H1 (cell line): ENCODE results near the gene DCP2. TPM values are rescaled to one million over a fixed set of nuclear protein-coding genes. Genes with fewer than 3 reads are reported as not detected.
A peak's percentile ranks its signal among the peaks of the same experiment; 100 is the strongest.

Experiments used
- CTCF ChIA-PET: fragments of 300-600 bp; sonication (Branson Sonifier 250); formaldehyde crosslinking; loops from one replicate; lab custom pipeline; 2021; ENCODE audit not compliant: partially characterized antibody; lab: Charles Lee
- POLR2A ChIA-PET: fragments of 300-600 bp; sonication (Branson Sonifier 250); formaldehyde crosslinking; loops from one replicate; lab custom pipeline; 2021; ENCODE audit warnings: inconsistent platforms; ENCODE audit not compliant: partially characterized antibody; lab: Charles Lee
- DNase-seq, 2 experiments: peaks; one replicate each; pipeline versions ENCODE4 v3.0.0 to v3.0.0-alpha.2; 2010 to 2022; ENCODE audit warnings: low spot score in 2 of 2, low read depth in 1 of 2, mixed read lengths in 1 of 2
- FAIRE-seq: peaks from 2 replicates; lab custom pipeline; 2011; peaks lifted over from hg19 to GRCh38; lab: Jason Lieb, UNC
- H2AFZ ChIP-seq: 2 replicates; pipeline ENCODE4 v1.8.1; 2012; ENCODE audit warnings: low read length, inconsistent platforms
- H2AK5ac ChIP-seq: 2 replicates; pipeline ENCODE4 v1.6.1; 2013; ENCODE audit warnings: low read depth, low read length
- H2BK120ac ChIP-seq: replicated peaks from 2 replicates; pipeline ENCODE3; 2013; ENCODE audit warnings: low read depth, low read length, inconsistent platforms
- H2BK12ac ChIP-seq: 2 replicates; pipeline ENCODE4 v1.6.1; 2013; ENCODE audit warnings: low read depth, low read length
- H2BK15ac ChIP-seq: 2 replicates; pipeline ENCODE4 v1.6.1; 2013; ENCODE audit warnings: low read length
- H2BK20ac ChIP-seq: 2 replicates; pipeline ENCODE4 v1.6.1; 2013; ENCODE audit warnings: low read length
- H2BK5ac ChIP-seq: 2 replicates; pipeline ENCODE4 v1.6.1; 2013; ENCODE audit warnings: low read depth, low read length
- H3K14ac ChIP-seq: 2 replicates; pipeline ENCODE4 v1.6.1; 2013; ENCODE audit warnings: inconsistent platforms; ENCODE audit not compliant: insufficient read length
- H3K18ac ChIP-seq: 2 replicates; pipeline ENCODE4 v1.6.1; 2013; ENCODE audit warnings: low read length; ENCODE audit errors: extremely low read depth
- H3K23ac ChIP-seq: 2 replicates; pipeline ENCODE4 v1.6.1; 2013; ENCODE audit warnings: inconsistent platforms; ENCODE audit not compliant: insufficient read length
- H3K23me2 ChIP-seq: 2 replicates; pipeline ENCODE4 v1.6.1; 2013; ENCODE audit warnings: low read depth, low read length
- H3K27ac ChIP-seq: 2 replicates; pipeline ENCODE4 v1.6.1; 2011; ENCODE audit warnings: low read depth, low read length, inconsistent platforms
- H3K27me3 ChIP-seq, 4 experiments: replicated peaks in 1 of 4; 1 replicate in 1 of 4; 2 replicates in 3 of 4; pipeline versions ENCODE4 v1.6.1 to v1.8.1; 2011 to 2013; ENCODE audit warnings: low read length in 3 of 4, mild to moderate bottlenecking in 3 of 4, inconsistent platforms in 2 of 4, mixed read lengths in 2 of 4, moderate library complexity in 1 of 4; ENCODE audit not compliant: control insufficient read depth in 3 of 4, insufficient read depth in 3 of 4; ENCODE audit errors: extremely low read depth in 1 of 4
- H3K36me3 ChIP-seq, 4 experiments: 2 replicates each; pipeline versions ENCODE4 v1.6.1 to v1.8.1; 2011 to 2013; ENCODE audit warnings: mild to moderate bottlenecking in 4 of 4, low read length in 3 of 4, moderate library complexity in 2 of 4, control low read depth in 1 of 4, inconsistent platforms in 1 of 4; ENCODE audit not compliant: insufficient read depth in 4 of 4, control insufficient read depth in 2 of 4
- H3K4ac ChIP-seq: replicated peaks from 2 replicates; pipeline ENCODE3; 2013; ENCODE audit warnings: low read length, low read depth, mixed read lengths, inconsistent platforms; ENCODE audit not compliant: insufficient read length
- H3K4me1 ChIP-seq, 4 experiments: replicated peaks in 1 of 4; 1 replicate in 1 of 4; 2 replicates in 3 of 4; pipeline versions ENCODE4 v1.6.1 to v1.8.1; 2011 to 2013; ENCODE audit warnings: low read length in 3 of 4, inconsistent platforms in 2 of 4, mixed read lengths in 1 of 4; ENCODE audit not compliant: insufficient read depth in 4 of 4, control insufficient read depth in 3 of 4
- H3K4me2 ChIP-seq, 2 experiments: 2 replicates each; pipeline versions ENCODE4 v1.6.1 to v1.8.1; 2011 to 2013; ENCODE audit warnings: low read depth in 2 of 2, low read length in 2 of 2, control low read depth in 1 of 2, inconsistent platforms in 1 of 2, mild to moderate bottlenecking in 1 of 2; ENCODE audit not compliant: insufficient read depth in 1 of 2
- H3K4me3 ChIP-seq, 4 experiments: fragments of 200-600, 300-600 bp in 1 of 4; sonication (generic), shearing (Covaris generic), sonication (Bioruptor Twin) in 1 of 4; 2 replicates each; pipeline versions ENCODE4 v1.5.1 to v1.8.1; 2011 to 2016; ENCODE audit warnings: low read length in 4 of 4, low read depth in 3 of 4, control low read depth in 2 of 4, inconsistent platforms in 2 of 4, mild to moderate bottlenecking in 2 of 4, mixed read lengths in 1 of 4, moderate library complexity in 1 of 4; ENCODE audit not compliant: insufficient read depth in 2 of 4; ENCODE audit errors: extremely low read depth in 1 of 4
- H3K56ac ChIP-seq: replicated peaks from 2 replicates; pipeline ENCODE3; 2013; ENCODE audit warnings: low read depth, mild to moderate bottlenecking, mixed read lengths, low read length, inconsistent platforms; ENCODE audit not compliant: insufficient read length
- H3K79me1 ChIP-seq: 2 replicates; pipeline ENCODE4 v1.6.1; 2013; ENCODE audit warnings: low read depth, low read length, control low read depth
- H3K79me2 ChIP-seq, 2 experiments: 2 replicates each; pipeline versions ENCODE4 v1.6.1 to v1.8.1; 2012 to 2013; ENCODE audit warnings: low read length in 2 of 2, mild to moderate bottlenecking in 2 of 2, inconsistent platforms in 1 of 2; ENCODE audit not compliant: insufficient read depth in 2 of 2, control insufficient read depth in 1 of 2
- H3K9ac ChIP-seq, 4 experiments: replicated peaks in 1 of 4; 1 replicate in 1 of 4; 2 replicates in 3 of 4; pipeline versions ENCODE4 v1.6.1 to v1.8.1; 2011 to 2013; ENCODE audit warnings: low read depth in 3 of 4, low read length in 3 of 4, control low read depth in 2 of 4, mild to moderate bottlenecking in 2 of 4, moderate library complexity in 2 of 4, inconsistent platforms in 1 of 4; ENCODE audit errors: extremely low read depth in 1 of 4
- H3K9me3 ChIP-seq, 2 experiments: 2 replicates each; pipeline versions ENCODE4 v1.6.1 to v1.8.1; 2012 to 2013; ENCODE audit warnings: mild to moderate bottlenecking in 2 of 2, moderate library complexity in 2 of 2, control low read depth in 1 of 2, inconsistent platforms in 1 of 2, low read depth in 1 of 2, low read length in 1 of 2, mixed read lengths in 1 of 2; ENCODE audit not compliant: insufficient read depth in 2 of 2
- H4K20me1 ChIP-seq, 2 experiments: replicated peaks in 1 of 2; 2 replicates each; pipeline versions ENCODE3 to v1.8.1; 2011 to 2013; ENCODE audit warnings: inconsistent platforms in 2 of 2, low read length in 2 of 2, mild to moderate bottlenecking in 1 of 2; ENCODE audit not compliant: insufficient read depth in 2 of 2, control insufficient read depth in 1 of 2
- H4K5ac ChIP-seq: 2 replicates; pipeline ENCODE4 v1.6.1; 2013; ENCODE audit warnings: low read length, low read depth, mixed read lengths, inconsistent platforms; ENCODE audit not compliant: insufficient read length
- H4K8ac ChIP-seq: 2 replicates; pipeline ENCODE4 v1.8.0; 2013; ENCODE audit warnings: mild to moderate bottlenecking, moderate library complexity, low read length, inconsistent platforms; ENCODE audit not compliant: insufficient read depth; ENCODE audit errors: extremely low read depth
- H4K91ac ChIP-seq: replicated peaks from 2 replicates; pipeline ENCODE3; 2013; ENCODE audit warnings: low read length, mixed read lengths, inconsistent platforms; ENCODE audit not compliant: insufficient read length
- BCL11A ChIP-seq, 2 experiments: IDR thresholded peaks; one replicate each; pipeline ENCODE4 v1.6.1; 2011; ENCODE audit warnings: low read depth in 2 of 2, low read length in 2 of 2, mild to moderate bottlenecking in 2 of 2
- GABPA ChIP-seq: IDR thresholded peaks from 2 replicates; pipeline ENCODE4 v1.6.1; 2011; ENCODE audit warnings: mild to moderate bottlenecking, low read length, moderate library complexity, borderline replicate concordance; ENCODE audit not compliant: insufficient read depth
- GTF2F1 ChIP-seq: IDR thresholded peaks from 2 replicates; pipeline ENCODE4 v1.6.1; 2012; ENCODE audit warnings: low read depth, low read length, improper control_type of control experiment, borderline replicate concordance
- JUND ChIP-seq: IDR thresholded peaks from 2 replicates; pipeline ENCODE4 v1.6.1; 2011; ENCODE audit warnings: mild to moderate bottlenecking, improper control_type of control experiment, low read length
- NRF1 ChIP-seq: IDR thresholded peaks from 2 replicates; pipeline ENCODE4 v1.6.1; 2011; ENCODE audit warnings: mild to moderate bottlenecking, low read depth, low read length, improper control_type of control experiment
- SIRT6 ChIP-seq: IDR thresholded peaks from one replicate; pipeline ENCODE4 v1.7.1; 2012; ENCODE audit warnings: low read length, inconsistent platforms
- SIX5 ChIP-seq: IDR thresholded peaks from 2 replicates; pipeline ENCODE4 v1.6.1; 2011; ENCODE audit warnings: mild to moderate bottlenecking, low read depth, low read length
- TBP ChIP-seq: IDR thresholded peaks from 2 replicates; pipeline ENCODE4 v1.6.1; 2011; ENCODE audit warnings: low read depth, low read length, improper control_type of control experiment
- WGBS, 2 experiments: shearing (Covaris generic) in 1 of 2; methylation state at CpG; one replicate each; pipeline versions ENCODE4 v1.1.6 to v1.1.7; 2013 to 2015; ENCODE audit warnings: low lambda C conversion rate in 2 of 2, mixed read lengths in 2 of 2, inconsistent platforms in 1 of 2, low coverage in 1 of 2, missing lambda C conversion rate in 1 of 2; ENCODE audit not compliant: insufficient replicate concordance in 2 of 2, insufficient coverage in 1 of 2, insufficient read length in 1 of 2; ENCODE audit errors: extremely low coverage in 1 of 2, missing lambda C conversion rate in 1 of 2; 5-methylcytosine and 5-hydroxymethylcytosine counted together
- polyA plus RNA-seq, 7 experiments: library from polyadenylated mRNA; depleted of rRNA in 3 of 7; stranded (reverse) in 5 of 7; unstranded in 2 of 7; fragments of >200 nt in 5 of 7; fragments of 200-250 nt in 2 of 7; gene quantifications; 1 replicate in 5 of 7; 2 replicates in 1 of 7; 4 replicates in 1 of 7; pipeline versions ENCODE4 v1.2.1 to v1.2.3, GENCODE V29; 2011 to 2013; ENCODE audit warnings: missing spikeins in 2 of 7, mixed read lengths in 2 of 7
- total RNA-seq: library from RNA; stranded (reverse); fragmentation: NEBNext Ultra II Directional; extraction: Animal tissue kit (Norgen Biotek cat#: 25700); gene quantifications from 2 replicates; pipeline ENCODE4 v1.2.1, GENCODE V29; 2021
- TF ChIP-seq, protein P1 (sequence below), 3 experiments: IDR thresholded peaks; 1 replicate in 2 of 3; 2 replicates in 1 of 3; pipeline versions ENCODE4 v1.5.1 to v1.6.1; 2011; ENCODE audit warnings: low read length in 3 of 3, mild to moderate bottlenecking in 3 of 3, inconsistent platforms in 2 of 3, low read depth in 1 of 3, moderate library complexity in 1 of 3; ENCODE audit not compliant: insufficient read depth in 1 of 3; ENCODE audit errors: control extremely low read depth in 1 of 3
- TF ChIP-seq, protein P2 (sequence below): IDR thresholded peaks from 2 replicates; pipeline ENCODE4 v1.6.1; 2012; ENCODE audit warnings: inconsistent platforms

DCP2 gene
- total and polyA plus RNA-seq, 2 of the 8 experiments (the other 6 are each of a cell fraction or from before 2014, with no cell fraction given) = 14.4 to 162 TPM

DNA sequence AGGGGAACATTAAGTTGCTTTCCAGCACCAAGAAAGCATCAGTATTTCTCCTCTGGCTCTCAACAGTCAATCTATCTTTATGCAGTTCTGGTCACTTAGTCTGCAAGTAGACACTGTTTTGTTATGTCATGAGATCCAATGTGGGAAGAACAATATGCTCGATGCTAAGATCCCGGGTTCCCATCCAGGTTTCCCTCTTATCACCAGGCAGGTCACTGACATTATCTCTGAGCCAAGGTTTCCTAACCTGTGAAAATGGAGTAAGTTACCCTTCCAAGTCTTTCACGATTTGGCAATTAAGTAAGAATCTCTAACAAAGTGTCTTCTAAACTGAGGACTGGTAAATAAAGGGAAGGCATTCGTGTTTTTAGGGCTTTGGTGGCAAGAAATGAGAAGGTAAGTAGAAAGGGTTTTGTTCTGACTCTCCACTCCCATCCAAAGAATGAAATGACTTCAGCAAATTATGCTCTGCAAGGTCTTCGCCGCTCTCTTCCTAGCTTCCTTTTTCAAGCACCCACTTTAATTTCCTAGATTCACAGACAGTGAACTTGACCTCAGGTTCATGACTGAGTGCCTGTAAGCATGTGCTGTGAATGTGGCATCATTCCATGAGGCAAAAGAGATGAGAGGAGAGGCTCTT is 86.4 kb downstream of the DCP2 start:
- Histone ChIP-seq H2BK120ac (no peak overlapping the region), H3K79me1 (no peaks in the 10 kb centered on the region), H3K14ac (no peak overlapping the region), H2BK20ac (peak overlapping the region; percentile 40; the same call in 1 of the 2 replicates), H3K23me2 (no peaks in the 10 kb centered on the region), H3K9me3 (no peaks in the 10 kb centered on the region), H3K18ac (no peak overlapping the region), H3K79me2 (no peaks in the 10 kb centered on the region), H2BK15ac (no peak overlapping the region), H3K27ac (no peak overlapping the region), H2BK5ac (no peak overlapping the region), H3K4me3 (no peak overlapping the region), H3K4me1 (no peaks in the 10 kb centered on the region), H4K8ac (no peak overlapping the region), H4K91ac (no peak overlapping the region), H3K27me3 (no peaks in the 10 kb centered on the region), H4K20me1 (no peaks in the 10 kb centered on the region), H3K4me2 (no peak overlapping the region), H3K9ac (no peak overlapping the region), H3K4ac (no peak overlapping the region), H2AK5ac (no peak overlapping the region), H2AFZ (no peak overlapping the region), H4K5ac (no peak overlapping the region), H3K56ac (no peak overlapping the region), H2BK12ac (no peak overlapping the region), H3K23ac (no peak overlapping the region), H3K36me3 (peaks cover 0 to 8% (median 3%) of the 10 kb centered on the region in 4 experiments; a peak in 2 of 8 replicates)
- ChIA-PET CTCF (interaction anchor here (0.8 to 3.8 kb wide), 2 partner anchors 67 to 269 kb away, joined by 3 to 13 read pairs; no protein-coding TSS in a partner anchor), POLR2A (interaction anchor here (0.6 kb wide), 1 partner anchor 32 kb away, joined by 3 read pairs; no protein-coding TSS in a partner anchor)
- DNase-seq (no peak), FAIRE-seq (no peak)
- WGBS, 2 experiments = 93% methylated on average over 6 of the region's 6 CpGs; no CpG with 5 or more reads in 1 of the 2 experiments
- TF ChIP-seq, protein P1, sequence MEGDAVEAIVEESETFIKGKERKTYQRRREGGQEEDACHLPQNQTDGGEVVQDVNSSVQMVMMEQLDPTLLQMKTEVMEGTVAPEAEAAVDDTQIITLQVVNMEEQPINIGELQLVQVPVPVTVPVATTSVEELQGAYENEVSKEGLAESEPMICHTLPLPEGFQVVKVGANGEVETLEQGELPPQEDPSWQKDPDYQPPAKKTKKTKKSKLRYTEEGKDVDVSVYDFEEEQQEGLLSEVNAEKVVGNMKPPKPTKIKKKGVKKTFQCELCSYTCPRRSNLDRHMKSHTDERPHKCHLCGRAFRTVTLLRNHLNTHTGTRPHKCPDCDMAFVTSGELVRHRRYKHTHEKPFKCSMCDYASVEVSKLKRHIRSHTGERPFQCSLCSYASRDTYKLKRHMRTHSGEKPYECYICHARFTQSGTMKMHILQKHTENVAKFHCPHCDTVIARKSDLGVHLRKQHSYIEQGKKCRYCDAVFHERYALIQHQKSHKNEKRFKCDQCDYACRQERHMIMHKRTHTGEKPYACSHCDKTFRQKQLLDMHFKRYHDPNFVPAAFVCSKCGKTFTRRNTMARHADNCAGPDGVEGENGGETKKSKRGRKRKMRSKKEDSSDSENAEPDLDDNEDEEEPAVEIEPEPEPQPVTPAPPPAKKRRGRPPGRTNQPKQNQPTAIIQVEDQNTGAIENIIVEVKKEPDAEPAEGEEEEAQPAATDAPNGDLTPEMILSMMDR (IDR thresholded peaks at IDR 0.05; ENCODE audit: control extremely low read depth in 1 of 3, insufficient read depth in 1 of 3, low read depth in 1 of 3, low read length in 3 of 3) = no peak
- no peak for TF ChIP-seq TBP
- no peak for TF ChIP-seq BCL11A (IDR thresholded peaks at IDR 0.05; ENCODE audit: low read depth in 2 of 2, low read length in 2 of 2)
- no peak for TF ChIP-seq GTF2F1
- TF ChIP-seq NRF1 = no peak
- no peak for TF ChIP-seq SIRT6
- no peak for TF ChIP-seq SIX5
- TF ChIP-seq, protein P2, sequence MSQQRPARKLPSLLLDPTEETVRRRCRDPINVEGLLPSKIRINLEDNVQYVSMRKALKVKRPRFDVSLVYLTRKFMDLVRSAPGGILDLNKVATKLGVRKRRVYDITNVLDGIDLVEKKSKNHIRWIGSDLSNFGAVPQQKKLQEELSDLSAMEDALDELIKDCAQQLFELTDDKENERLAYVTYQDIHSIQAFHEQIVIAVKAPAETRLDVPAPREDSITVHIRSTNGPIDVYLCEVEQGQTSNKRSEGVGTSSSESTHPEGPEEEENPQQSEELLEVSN = no peak
- TF ChIP-seq GABPA = no peak
- no peak for TF ChIP-seq JUND
